ENCODE data around the gene SCD.
"Not testable (repeated sequence)": the region's sequence is repeated elsewhere in the genome, so short reads cannot be mapped to it uniquely, and the experiment has no call there.

Gene SCD

GRCh38 chr10:100362570-100363496 is 15.8 kb downstream of the SCD start:
- DNase-seq = no peak

GRCh38 chr10:100364175-100364574 is 17.1 kb downstream of the SCD start:
- no peak for DNase-seq

GRCh38 chr10:100364735-100365391 is 17.8 kb downstream of the SCD start:
- DNase-seq = no peak

- DNase-seq = no peak
These were observed 21.7 kb downstream of the SCD start for GRCh38 chr10:100368721-100369120.

GRCh38 chr10:100370714-100371481 is 23.9 kb downstream of the SCD start:
- DNase-seq = peak; percentile 55

GRCh38 chr10:100371482-100372027 is 24.5 kb downstream of the SCD start:
- DNase-seq = no peak

- DNase-seq = no peak
These were observed 25.6 kb downstream of the SCD start for GRCh38 chr10:100372415-100373297.

GRCh38 chr10:100373298-100374199 is 26.5 kb downstream of the SCD start:
- peak; percentile 93 for DNase-seq

- DNase-seq = no peak
These were observed 27.2 kb downstream of the SCD start for GRCh38 chr10:100374200-100374655.

- DNase-seq = not testable (repeated sequence)
These were observed 27.8 kb downstream of the SCD start for GRCh38 chr10:100374677-100375353.

- not testable (repeated sequence) for DNase-seq
These were observed 29.6 kb downstream of the SCD start for GRCh38 chr10:100376656-100377055.

GRCh38 chr10:100377830-100378229 is 30.8 kb downstream of the SCD start:
- DNase-seq = no peak

GRCh38 chr10:100380400-100380799 is 33.4 kb downstream of the SCD start:
- DNase-seq = no peak

GRCh38 chr10:100382553-100382952 is 35.5 kb downstream of the SCD start:
- DNase-seq = no peak

- no peak for DNase-seq
These were observed 36.2 kb downstream of the SCD start for GRCh38 chr10:100383251-100383650.

- DNase-seq = no peak
These were observed 44.4 kb downstream of the SCD start for GRCh38 chr10:100391163-100392002.

- DNase-seq = no peak
These were observed 45.6 kb downstream of the SCD start for GRCh38 chr10:100392686-100393003.

GRCh38 chr10:100395626-100396025 is 48.6 kb downstream of the SCD start:
- DNase-seq = no peak

- DNase-seq = no peak
These were observed 49.6 kb downstream of the SCD start for GRCh38 chr10:100396605-100397004.
